ENCODE data around the gene YIF1A. TPM values are rescaled to one million over a fixed set of nuclear protein-coding genes. Genes with fewer than 3 reads are reported as not detected.
"Not testable (repeated sequence)": the region's sequence is repeated elsewhere in the genome, so short reads cannot be mapped to it uniquely, and the experiment has no call there.

The YIF1A gene
- polyA plus RNA-seq, 1 donor: 102 TPM

GRCh38 chr11:66261578-66261977 lies 27.4 kb downstream of the YIF1A start:
- no CpG with 5 or more reads among the region's 16 CpGs for WGBS (ENCODE audit: insufficient coverage, low lambda C conversion rate)
- H3K4me1 ChIP-seq (ENCODE audit: control insufficient read depth, insufficient read depth, low read length): peaks cover 6% of the 10 kb centered on the region

GRCh38 chr11:66259956-66260355 lies 29.0 kb downstream of the YIF1A start:
- Histone ChIP-seq H3K4me1 (ENCODE audit: control insufficient read depth, insufficient read depth, low read length) (peaks cover 5% of the 10 kb centered on the region), H3K36me3 (ENCODE audit: control insufficient read depth, insufficient read depth, low read length) (peaks cover 35% of the 10 kb centered on the region)
- WGBS (ENCODE audit: insufficient coverage, low lambda C conversion rate): no CpG with 5 or more reads among the region's 4 CpGs

More at GRCh38 chr11:66261578-66261977, 27.4 kb downstream of the YIF1A start:
- no peak overlapping the region for H3K27ac ChIP-seq (ENCODE audit: low read length)
- no peaks in the 10 kb centered on the region for H3K9me3 ChIP-seq (ENCODE audit: control insufficient read depth, low read depth, low read length)
- peaks cover 7% of the 10 kb centered on the region for H3K27me3 ChIP-seq (ENCODE audit: control insufficient read depth, insufficient read depth, low read length)
- H3K4me3 ChIP-seq (ENCODE audit: low read length): no peak overlapping the region
- peaks cover 42% of the 10 kb centered on the region for H3K36me3 ChIP-seq (ENCODE audit: control insufficient read depth, insufficient read depth, low read length)
- DNase-seq: no peak

GRCh38 chr11:66259225-66259624 lies 29.7 kb downstream of the YIF1A start:
- DNase-seq: no peak
- H3K4me3 ChIP-seq (ENCODE audit: low read length): no peak overlapping the region
- H3K36me3 ChIP-seq (ENCODE audit: control insufficient read depth, insufficient read depth, low read length): peaks cover 28% of the 10 kb centered on the region
- H3K27me3 ChIP-seq (ENCODE audit: control insufficient read depth, insufficient read depth, low read length): peaks cover 15% of the 10 kb centered on the region
- H3K9me3 ChIP-seq (ENCODE audit: control insufficient read depth, low read depth, low read length): no peaks in the 10 kb centered on the region
- H3K27ac ChIP-seq (ENCODE audit: low read length): no peak overlapping the region
- WGBS (ENCODE audit: insufficient coverage, low lambda C conversion rate): no CpG with 5 or more reads among the region's 2 CpGs
- peaks cover 5% of the 10 kb centered on the region for H3K4me1 ChIP-seq (ENCODE audit: control insufficient read depth, insufficient read depth, low read length)

More at GRCh38 chr11:66259956-66260355, 29.0 kb downstream of the YIF1A start:
- H3K4me3 ChIP-seq (ENCODE audit: low read length): no peak overlapping the region
- H3K27me3 ChIP-seq (ENCODE audit: control insufficient read depth, insufficient read depth, low read length): peaks cover 13% of the 10 kb centered on the region
- no peak overlapping the region for H3K27ac ChIP-seq (ENCODE audit: low read length)
- no peak for DNase-seq
- no peaks in the 10 kb centered on the region for H3K9me3 ChIP-seq (ENCODE audit: control insufficient read depth, low read depth, low read length)

- Histone ChIP-seq H3K36me3 (ENCODE audit: control insufficient read depth, insufficient read depth, low read length) (peaks cover 23% of the 10 kb centered on the region), H3K4me1 (ENCODE audit: control insufficient read depth, insufficient read depth, low read length) (peaks cover 5% of the 10 kb centered on the region), H3K27ac (ENCODE audit: low read length) (no peak overlapping the region), H3K9me3 (ENCODE audit: control insufficient read depth, low read depth, low read length) (no peaks in the 10 kb centered on the region), H3K27me3 (ENCODE audit: control insufficient read depth, insufficient read depth, low read length) (peaks cover 15% of the 10 kb centered on the region), H3K4me3 (ENCODE audit: low read length) (peak overlapping the region; percentile 75)
- DNase-seq: no peak
- WGBS (ENCODE audit: insufficient coverage, low lambda C conversion rate): no CpG with 5 or more reads among the region's 28 CpGs
Observed at GRCh38 chr11:66258473-66258893, 30.5 kb downstream of the YIF1A start.

GRCh38 chr11:66253081-66253480 lies 35.9 kb downstream of the YIF1A start:
- WGBS (ENCODE audit: insufficient coverage, low lambda C conversion rate): no CpG with 5 or more reads among the region's 6 CpGs
- H3K27ac ChIP-seq (ENCODE audit: low read length); H3K4me1 ChIP-seq (ENCODE audit: control insufficient read depth, insufficient read depth, low read length); H3K36me3 ChIP-seq (ENCODE audit: control insufficient read depth, insufficient read depth, low read length); H3K9me3 ChIP-seq (ENCODE audit: control insufficient read depth, low read depth, low read length); DNase-seq; H3K4me3 ChIP-seq (ENCODE audit: low read length): not testable (repeated sequence)
- peaks cover 15% of the 10 kb centered on the region for H3K27me3 ChIP-seq (ENCODE audit: control insufficient read depth, insufficient read depth, low read length)

- Histone ChIP-seq H3K4me3 (ENCODE audit: low read length) (no peak overlapping the region), H3K9me3 (ENCODE audit: control insufficient read depth, low read depth, low read length) (no peaks in the 10 kb centered on the region), H3K36me3 (ENCODE audit: control insufficient read depth, insufficient read depth, low read length) (peaks cover 4% of the 10 kb centered on the region), H3K27ac (ENCODE audit: low read length) (no peak overlapping the region), H3K27me3 (ENCODE audit: control insufficient read depth, insufficient read depth, low read length) (peaks cover 9% of the 10 kb centered on the region), H3K4me1 (ENCODE audit: control insufficient read depth, insufficient read depth, low read length) (no peaks in the 10 kb centered on the region)
- 80% methylated on average over 1 of the region's 7 CpGs for WGBS (ENCODE audit: insufficient coverage, low lambda C conversion rate)
- no peak for DNase-seq
Observed at GRCh38 chr11:66251809-66252208, 37.1 kb downstream of the YIF1A start.

- Histone ChIP-seq H3K36me3 (ENCODE audit: control insufficient read depth, insufficient read depth, low read length) (peaks cover 10% of the 10 kb centered on the region), H3K9me3 (ENCODE audit: control insufficient read depth, low read depth, low read length) (no peaks in the 10 kb centered on the region)
- 82% methylated on average over 3 of the region's 6 CpGs for WGBS (ENCODE audit: insufficient coverage, low lambda C conversion rate)
Observed at GRCh38 chr11:66248903-66249302, 40.0 kb downstream of the YIF1A start.

GRCh38 chr11:66247801-66248200 lies 41.1 kb downstream of the YIF1A start:
- no peaks in the 10 kb centered on the region for H3K27me3 ChIP-seq (ENCODE audit: control insufficient read depth, insufficient read depth, low read length)
- H3K27ac ChIP-seq (ENCODE audit: low read length): no peak overlapping the region
- H3K4me3 ChIP-seq (ENCODE audit: low read length): no peak overlapping the region
- DNase-seq: no peak
- H3K4me1 ChIP-seq (ENCODE audit: control insufficient read depth, insufficient read depth, low read length): no peaks in the 10 kb centered on the region
- H3K36me3 ChIP-seq (ENCODE audit: control insufficient read depth, insufficient read depth, low read length): peaks cover 15% of the 10 kb centered on the region
- no CpG with 5 or more reads among the region's 3 CpGs for WGBS (ENCODE audit: insufficient coverage, low lambda C conversion rate)
- H3K9me3 ChIP-seq (ENCODE audit: control insufficient read depth, low read depth, low read length): no peaks in the 10 kb centered on the region

More at GRCh38 chr11:66248903-66249302, 40.0 kb downstream of the YIF1A start:
- Histone ChIP-seq H3K4me3 (ENCODE audit: low read length) (no peak overlapping the region), H3K27ac (ENCODE audit: low read length) (no peak overlapping the region), H3K27me3 (ENCODE audit: control insufficient read depth, insufficient read depth, low read length) (no peaks in the 10 kb centered on the region), H3K4me1 (ENCODE audit: control insufficient read depth, insufficient read depth, low read length) (no peaks in the 10 kb centered on the region)
- no peak for DNase-seq

GRCh38 chr11:66247295-66247694 lies 41.6 kb downstream of the YIF1A start:
- WGBS (ENCODE audit: insufficient coverage, low lambda C conversion rate): no CpG with 5 or more reads among the region's 4 CpGs
- H3K4me3 ChIP-seq (ENCODE audit: low read length): no peak overlapping the region
- DNase-seq: no peak

GRCh38 chr11:66243782-66244535 lies 45.0 kb downstream of the YIF1A start:
- peaks cover 44% of the 10 kb centered on the region for H3K36me3 ChIP-seq (ENCODE audit: control insufficient read depth, insufficient read depth, low read length)

More at GRCh38 chr11:66247295-66247694, 41.6 kb downstream of the YIF1A start:
- no peaks in the 10 kb centered on the region for H3K4me1 ChIP-seq (ENCODE audit: control insufficient read depth, insufficient read depth, low read length)
- peaks cover 20% of the 10 kb centered on the region for H3K36me3 ChIP-seq (ENCODE audit: control insufficient read depth, insufficient read depth, low read length)
- H3K9me3 ChIP-seq (ENCODE audit: control insufficient read depth, low read depth, low read length): no peaks in the 10 kb centered on the region
- H3K27me3 ChIP-seq (ENCODE audit: control insufficient read depth, insufficient read depth, low read length): no peaks in the 10 kb centered on the region
- no peak overlapping the region for H3K27ac ChIP-seq (ENCODE audit: low read length)

More at GRCh38 chr11:66243782-66244535, 45.0 kb downstream of the YIF1A start:
- Histone ChIP-seq H3K4me1 (ENCODE audit: control insufficient read depth, insufficient read depth, low read length) (no peaks in the 10 kb centered on the region), H3K27ac (ENCODE audit: low read length) (no peak overlapping the region), H3K4me3 (ENCODE audit: low read length) (no peak overlapping the region), H3K27me3 (ENCODE audit: control insufficient read depth, insufficient read depth, low read length) (no peaks in the 10 kb centered on the region), H3K9me3 (ENCODE audit: control insufficient read depth, low read depth, low read length) (no peaks in the 10 kb centered on the region)
- DNase-seq: no peak
- 78% methylated on average over 5 of the region's 13 CpGs for WGBS (ENCODE audit: insufficient coverage, low lambda C conversion rate)

Data from large intestine (tissue), 3 donors.